ENCODE data around the gene PCDHGA9.

DNA sequence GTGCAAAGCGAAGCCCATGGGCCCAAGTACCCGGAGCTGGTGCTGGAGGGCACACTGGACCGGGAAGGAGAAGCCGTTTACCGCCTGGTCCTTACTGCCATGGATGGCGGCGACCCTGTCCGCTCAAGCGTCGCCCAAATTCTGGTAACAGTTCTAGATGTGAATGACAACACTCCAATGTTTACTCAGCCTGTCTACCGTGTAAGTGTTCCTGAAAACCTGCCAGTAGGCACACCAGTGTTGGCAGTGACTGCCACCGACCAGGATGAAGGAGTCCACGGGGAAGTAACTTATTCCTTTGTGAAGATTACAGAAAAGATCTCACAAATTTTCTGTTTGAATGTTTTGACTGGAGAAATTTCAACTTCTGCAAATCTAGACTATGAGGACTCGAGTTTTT, 28.0 kb upstream of the PCDHGA9 start:
- no peak for TF ChIP-seq EZH2phosphoT487 (IDR thresholded peaks at IDR 0.05; ENCODE audit: insufficient read depth, low read depth)
- no peak for TF ChIP-seq EZH2 (IDR thresholded peaks at IDR 0.05; ENCODE audit: insufficient read depth, poor library complexity, severe bottlenecking)

All from GM23248 (cell line).